NB4 (cell line): ENCODE data around the gene AXIN2.

Source experiments
- DNase-seq: peaks from one replicate; pipeline ENCODE4 v3.0.0; 2010; ENCODE audit warnings: low read depth
- H3K4me3 ChIP-seq: one replicate; pipeline ENCODE4 v1.5.1; 2011; ENCODE audit warnings: mild to moderate bottlenecking, low read depth, low read length, moderate library complexity
- CTCF ChIP-seq: IDR thresholded peaks from one replicate; pipeline ENCODE4 v1.5.1; 2012; ENCODE audit warnings: low read depth, low read length
- MAX ChIP-seq: IDR thresholded peaks from 2 replicates; pipeline ENCODE4 v1.6.1; 2011; ENCODE audit warnings: low read depth, low read length
- MYC ChIP-seq: IDR thresholded peaks from 2 replicates; pipeline ENCODE4 v1.6.1; 2011; ENCODE audit warnings: low read depth, low read length
- POLR2A ChIP-seq: IDR thresholded peaks from 2 replicates; pipeline ENCODE4 v1.6.1; 2011; ENCODE audit warnings: mild to moderate bottlenecking; ENCODE audit not compliant: insufficient read length; ENCODE audit errors: extremely low read depth

AXIN2 gene

GRCh38 chr17:65587534-65588180 is 26.2 kb upstream of the AXIN2 start:
- DNase-seq: no peak
- TF ChIP-seq CTCF (no peak), MAX (no peak), MYC (no peak), POLR2A (no peak)
- H3K4me3 ChIP-seq: no peak overlapping the region

- TF ChIP-seq CTCF (no peak), POLR2A (no peak), MYC (no peak), MAX (no peak)
Measured at GRCh38 chr17:65586899-65587298, 25.5 kb upstream of the AXIN2 start.

GRCh38 chr17:65584604-65585521 is 23.4 kb upstream of the AXIN2 start:
- TF ChIP-seq MAX (no peak), CTCF (no peak), MYC (no peak), POLR2A (no peak)
- no peak for DNase-seq
- no peak overlapping the region for H3K4me3 ChIP-seq

More at GRCh38 chr17:65586899-65587298, 25.5 kb upstream of the AXIN2 start:
- no peak for DNase-seq
- no peak overlapping the region for H3K4me3 ChIP-seq

- no peak overlapping the region for H3K4me3 ChIP-seq
- no peak for DNase-seq
- TF ChIP-seq CTCF (no peak), MAX (no peak), MYC (no peak), POLR2A (no peak)
Measured at GRCh38 chr17:65583921-65584603, 22.6 kb upstream of the AXIN2 start.

GRCh38 chr17:65576939-65577338 is 15.5 kb upstream of the AXIN2 start:
- TF ChIP-seq POLR2A (no peak), MAX (no peak), CTCF (no peak), MYC (no peak)
- DNase-seq: no peak
- no peak overlapping the region for H3K4me3 ChIP-seq
